Myocyte (in vitro differentiated cells): ENCODE results near the gene ZC3H12A. TPM values are rescaled to one million over a fixed set of nuclear protein-coding genes. Genes with fewer than 3 reads are reported as not detected.

Source experiments
- DNase-seq: peaks from one replicate; pipeline ENCODE4 v3.0.0-alpha.2; 2012; ENCODE audit warnings: low read depth
- total RNA-seq: library from RNA; depleted of rRNA; stranded (reverse); fragments of >200 nt; gene quantifications from 2 replicates; pipeline ENCODE4 v1.2.3, GENCODE V29; 2014

Gene ZC3H12A
- total RNA-seq, 1 donor from 2014 or later = 6.5 TPM

- no peak for DNase-seq
Observed at GRCh38 chr1:37453647-37454046, 20.7 kb upstream of the ZC3H12A start.

GRCh38 chr1:37455516-37455915 lies 18.9 kb upstream of the ZC3H12A start:
- DNase-seq = no peak

GRCh38 chr1:37456614-37457013 lies 17.8 kb upstream of the ZC3H12A start:
- no peak for DNase-seq

GRCh38 chr1:37458551-37458950 lies 15.8 kb upstream of the ZC3H12A start:
- no peak for DNase-seq

- DNase-seq = no peak
Observed at GRCh38 chr1:37461698-37462436, 12.5 kb upstream of the ZC3H12A start.

GRCh38 chr1:37464443-37464842 lies 9.9 kb upstream of the ZC3H12A start:
- DNase-seq = no peak

- peak; percentile 53 for DNase-seq
Observed at GRCh38 chr1:37465593-37466517, 8.5 kb upstream of the ZC3H12A start.

GRCh38 chr1:37468037-37468436 lies 6.3 kb upstream of the ZC3H12A start:
- no peak for DNase-seq

GRCh38 chr1:37469386-37469785 lies 5.0 kb upstream of the ZC3H12A start:
- DNase-seq = no peak

- DNase-seq = peak; percentile 91
Observed at GRCh38 chr1:37471345-37472231, 2.8 kb upstream of the ZC3H12A start.

- DNase-seq = peak; percentile 38
Observed at GRCh38 chr1:37472281-37472680, 2.1 kb upstream of the ZC3H12A start.

GRCh38 chr1:37472994-37473393 lies 1.4 kb upstream of the ZC3H12A start:
- no peak for DNase-seq

- peak; percentile 31 for DNase-seq
Observed at GRCh38 chr1:37473431-37474045, 842 bp upstream of the ZC3H12A start.

GRCh38 chr1:37474697-37475379 lies 458 bp downstream of the ZC3H12A start:
- DNase-seq = peak; percentile 41

GRCh38 chr1:37475380-37476086 lies 1.2 kb downstream of the ZC3H12A start:
- DNase-seq = peak; percentile 37

GRCh38 chr1:37476087-37476452 lies 1.7 kb downstream of the ZC3H12A start:
- DNase-seq = no peak

- DNase-seq = peak; percentile 84
Observed at GRCh38 chr1:37476460-37477197, 2.2 kb downstream of the ZC3H12A start.

GRCh38 chr1:37477198-37477931 lies 3.0 kb downstream of the ZC3H12A start:
- peak; percentile 32 for DNase-seq
